ENCODE data around the gene SAA1.
A peak's percentile ranks its signal among the peaks of the same experiment; 100 is the strongest.
"Not testable (repeated sequence)": the region's sequence is repeated elsewhere in the genome, so short reads cannot be mapped to it uniquely, and the experiment has no call there.

SAA1 gene

GRCh38 chr11:18265949-18266348, at the start of gene SAA1:
Gene SAA1 (plus strand): TSS chr11:18266264. CDS start chr11:18266888, 624 bp downstream.
- no peak for DNase-seq

- DNase-seq = no peak
Observed at GRCh38 chr11:18221274-18221876, 44.7 kb upstream of the SAA1 start.

- DNase-seq = no peak
Observed at GRCh38 chr11:18222814-18223421, 43.1 kb upstream of the SAA1 start.

- no peak for DNase-seq
Observed at GRCh38 chr11:18223591-18224387, 42.3 kb upstream of the SAA1 start.

GRCh38 chr11:18225913-18226312, 40.2 kb upstream of the SAA1 start:
- no peak for DNase-seq

- peak; percentile 16 for DNase-seq
Observed at GRCh38 chr11:18229501-18229900, 36.6 kb upstream of the SAA1 start.

- no peak for DNase-seq
Observed at GRCh38 chr11:18230859-18231258, 35.2 kb upstream of the SAA1 start.

- DNase-seq = no peak
Observed at GRCh38 chr11:18233912-18234311, 32.2 kb upstream of the SAA1 start.

GRCh38 chr11:18235394-18236334, 30.4 kb upstream of the SAA1 start:
- no peak for DNase-seq

- DNase-seq = no peak
Observed at GRCh38 chr11:18236664-18237356, 29.3 kb upstream of the SAA1 start, which contains the start of gene SAA4. Gene SAA4 (minus strand): TSS chr11:18236802. CDS start chr11:18235926, 876 bp downstream.

- DNase-seq = no peak
Observed at GRCh38 chr11:18239655-18240054, 26.4 kb upstream of the SAA1 start.

GRCh38 chr11:18243783-18244362, 22.2 kb upstream of the SAA1 start:
- peak; percentile 87 for DNase-seq

GRCh38 chr11:18245396-18245795, 20.7 kb upstream of the SAA1 start:
- no peak for DNase-seq

GRCh38 chr11:18246379-18247190, 19.5 kb upstream of the SAA1 start:
- not testable (repeated sequence) for DNase-seq

GRCh38 chr11:18247191-18247581, 18.9 kb upstream of the SAA1 start:
- not testable (repeated sequence) for DNase-seq

GRCh38 chr11:18248561-18248960, 17.5 kb upstream of the SAA1 start, which contains the start of gene SAA2:
Gene SAA2 (minus strand): TSS chr11:18248668. CDS start chr11:18248011, 657 bp downstream.
- DNase-seq = no peak

GRCh38 chr11:18253233-18253632, 12.8 kb upstream of the SAA1 start:
- DNase-seq = peak; percentile 36

GRCh38 chr11:18253778-18254338, 12.2 kb upstream of the SAA1 start:
- no peak for DNase-seq

- no peak for DNase-seq
Observed at GRCh38 chr11:18254781-18255361, 11.2 kb upstream of the SAA1 start.

GRCh38 chr11:18259259-18259658, 6.8 kb upstream of the SAA1 start:
- no peak for DNase-seq
